Activated CD8-positive, alpha-beta T cell treated with anti-CD3 and anti-CD28 coated beads for 36 hours (primary cell): ENCODE measurements around the gene GORASP1. TPM values are rescaled to one million over a fixed set of nuclear protein-coding genes. Genes with fewer than 3 reads are reported as not detected.

Experiments used
- ATAC-seq: fragments of 200-7000 bp; cut with Tn5 transposase; one replicate; pipeline ENCODE4 v1.10.0; 2021; ENCODE audit warnings: mild to moderate bottlenecking, moderate library complexity
- CTCF ChIA-PET: fragments of 350-600 bp; sonication (Branson Sonifier 250); formaldehyde crosslinking; loops from one replicate; lab custom pipeline; 2021; ENCODE audit warnings: antibody characterized with exemption; lab: Charles Lee
- POLR2A ChIA-PET: fragments of 350-600 bp; sonication (Branson Sonifier 250); formaldehyde crosslinking; loops from one replicate; lab custom pipeline; 2021; ENCODE audit warnings: antibody characterized with exemption; lab: Charles Lee
- DNase-seq: peaks from one replicate; pipeline ENCODE4 v3.0.0-alpha.2; 2020
- H3K27ac Mint-ChIP-seq: one replicate; pipeline ENCODE4 v1.8.0; 2021; ENCODE audit warnings: mild to moderate bottlenecking, mixed read lengths
- H3K27me3 Mint-ChIP-seq: one replicate; pipeline ENCODE4 v1.8.0; 2021; ENCODE audit warnings: mixed read lengths
- H3K36me3 Mint-ChIP-seq: one replicate; pipeline ENCODE4 v1.8.0; 2021; ENCODE audit warnings: low read depth, mixed read lengths
- H3K4me1 Mint-ChIP-seq: one replicate; pipeline ENCODE4 v1.8.0; 2021; ENCODE audit warnings: low read depth, mixed read lengths
- H3K4me3 Mint-ChIP-seq: one replicate; pipeline ENCODE4 v1.8.0; 2021; ENCODE audit warnings: mild to moderate bottlenecking, moderate library complexity, mixed read lengths
- H3K9me3 Mint-ChIP-seq: one replicate; pipeline ENCODE4 v1.8.0; 2021; ENCODE audit warnings: mixed read lengths
- CTCF ChIP-seq: fragments of 200-600 bp; IDR thresholded peaks from one replicate; pipeline ENCODE4 v1.8.0; 2022; ENCODE audit warnings: antibody characterized with exemption, mild to moderate bottlenecking
- intact Hi-C: fragments of 100-400 bp; cut with micrococcal nuclease; formaldehyde crosslinking; loops from one replicate; pipeline ENCODE4 v1.10.0; 2022
- total RNA-seq, 2 experiments: library from RNA; stranded (reverse); gene quantifications; one replicate each; pipeline ENCODE4 v1.2.3, GENCODE V29; 2021

The GORASP1 gene
- total RNA-seq, 2 experiments from 2014 or later = 16.2 to 18.3 TPM

GRCh38 chr3:39137991-39138803 lies 30.8 kb upstream of the GORASP1 start:
- POLR2A ChIA-PET = interaction anchor here (0.8 to 1.3 kb wide), 6 partner anchors 10 to 129 kb away, joined by 3 to 5 read pairs (median 4); no protein-coding TSS in a partner anchor
- DNase-seq = no peak
- Mint-ChIP-seq H3K27me3 (no peaks in the 10 kb centered on the region), H3K9me3 (no peaks in the 10 kb centered on the region), H3K36me3 (peaks cover 31% of the 10 kb centered on the region), H3K27ac (peak overlapping the region; percentile 48), H3K4me3 (no peak overlapping the region), H3K4me1 (peaks cover 38% of the 10 kb centered on the region)
- no peak for TF ChIP-seq CTCF
- intact Hi-C loops = no loop called here
- peak; percentile 10 for ATAC-seq
- CTCF ChIA-PET = interaction anchor here (1.0 to 2.4 kb wide), 2 partner anchors 11 to 150 kb away, joined by 4 to 12 read pairs; no protein-coding TSS in a partner anchor

- H3K27ac Mint-ChIP-seq = no peak overlapping the region
- CTCF ChIA-PET = interaction anchor here (1.0 to 2.4 kb wide), 2 partner anchors 11 to 151 kb away, joined by 4 to 12 read pairs; no protein-coding TSS in a partner anchor
- no peaks in the 10 kb centered on the region for H3K27me3 Mint-ChIP-seq
- no peak for TF ChIP-seq CTCF
- H3K4me1 Mint-ChIP-seq = peaks cover 33% of the 10 kb centered on the region
- no peak overlapping the region for H3K4me3 Mint-ChIP-seq
- ATAC-seq (no peak), DNase-seq (no peak)
- POLR2A ChIA-PET = interaction anchor here (1.0 to 1.2 kb wide), 4 partner anchors 9 to 130 kb away, joined by 3 to 4 read pairs (median 4); no protein-coding TSS in a partner anchor
- no peaks in the 10 kb centered on the region for H3K9me3 Mint-ChIP-seq
- intact Hi-C loops = no loop called here
- H3K36me3 Mint-ChIP-seq = peaks cover 24% of the 10 kb centered on the region
These were observed 30.1 kb upstream of the GORASP1 start for GRCh38 chr3:39137435-39137936.

DNA sequence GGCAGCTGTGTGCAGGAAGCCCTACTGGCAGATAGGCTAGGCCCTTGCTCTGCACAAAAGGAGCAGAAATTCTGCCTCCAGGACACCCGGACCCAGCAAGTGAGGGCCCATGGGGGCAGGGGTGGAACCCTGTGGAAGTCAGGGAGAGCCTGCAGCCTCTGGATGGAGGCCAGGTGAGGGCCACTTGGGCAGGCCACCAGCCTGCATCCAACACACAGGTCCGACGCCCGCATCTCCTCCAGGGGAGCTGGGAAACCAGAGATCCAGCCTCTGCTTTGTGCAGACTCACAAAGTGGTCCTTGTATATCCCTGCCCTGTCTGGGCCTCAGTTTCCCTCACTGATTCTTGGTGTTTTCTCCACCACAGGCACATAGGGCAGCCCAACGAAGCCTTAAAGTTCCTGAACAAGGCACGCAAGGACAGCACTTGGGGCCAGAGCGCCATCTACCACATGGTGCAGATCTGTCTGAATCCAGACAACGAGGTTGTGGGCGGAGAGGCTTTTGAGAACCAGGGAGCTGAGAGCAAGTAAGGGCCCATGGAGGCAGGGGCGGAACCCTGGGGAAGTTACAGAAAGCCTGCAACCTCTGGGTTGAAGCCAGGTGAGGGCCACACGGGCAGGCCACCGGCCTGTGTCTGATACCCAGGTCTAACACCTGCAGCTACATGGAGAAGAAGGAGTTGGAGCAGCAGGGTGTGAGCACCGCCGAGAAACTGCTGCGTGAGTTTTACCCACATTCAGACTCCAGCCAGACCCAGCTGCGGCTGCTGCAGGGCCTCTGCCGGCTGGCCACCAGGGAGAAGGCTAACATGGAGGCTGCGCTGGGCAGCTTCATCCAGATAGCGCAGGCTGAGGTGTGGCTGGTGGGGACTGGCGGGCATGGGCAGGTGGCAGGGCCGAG lies 29.4 kb upstream of the GORASP1 start:
- Mint-ChIP-seq H3K27ac (no peak overlapping the region), H3K36me3 (peaks cover 19% of the 10 kb centered on the region), H3K9me3 (no peaks in the 10 kb centered on the region), H3K27me3 (no peaks in the 10 kb centered on the region), H3K4me1 (peaks cover 30% of the 10 kb centered on the region), H3K4me3 (no peak overlapping the region)
- no peak for ATAC-seq
- POLR2A ChIA-PET = interaction anchor here (0.9 to 1.2 kb wide), 5 partner anchors 9 to 131 kb away, joined by 3 to 4 read pairs (median 3); no protein-coding TSS in a partner anchor
- no peak for TF ChIP-seq CTCF
- intact Hi-C loops = no loop called here
- CTCF ChIA-PET = interaction anchor here (1.8 to 2.4 kb wide), 2 partner anchors 10 to 151 kb away, joined by 5 to 12 read pairs; no protein-coding TSS in a partner anchor
- no peak for DNase-seq

DNA sequence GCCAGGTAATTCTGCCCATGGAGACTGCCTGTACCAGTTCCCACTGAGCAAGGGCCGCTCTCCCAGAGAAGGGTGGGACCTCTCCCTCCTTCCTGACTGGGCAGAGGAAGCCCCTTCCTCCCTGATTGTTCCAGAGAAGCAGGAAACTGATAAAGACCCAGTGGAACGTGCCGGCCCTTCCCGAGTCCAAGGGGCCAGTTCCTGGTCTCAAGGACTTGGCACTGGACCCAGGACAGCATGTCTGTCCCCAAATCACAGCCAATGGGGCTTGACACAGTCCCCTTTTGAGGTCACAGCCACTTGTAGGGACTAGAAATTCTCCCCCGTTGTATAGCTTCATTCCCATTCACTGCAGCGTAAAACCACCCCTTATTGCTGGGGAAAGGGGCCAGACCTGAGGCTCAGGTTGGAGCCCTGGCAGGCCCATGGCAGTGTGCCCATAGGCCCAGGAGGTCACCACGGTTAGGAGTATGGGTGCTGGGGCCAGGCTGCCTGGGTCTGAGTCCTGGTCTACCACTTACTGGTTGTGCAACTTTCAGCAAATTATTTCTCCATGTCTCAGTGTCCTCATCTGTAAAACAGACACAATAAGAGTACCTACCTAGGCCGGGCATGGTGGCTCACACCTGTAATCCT lies 27.9 kb upstream of the GORASP1 start:
- Mint-ChIP-seq H3K9me3 (no peaks in the 10 kb centered on the region), H3K27me3 (no peaks in the 10 kb centered on the region), H3K4me1 (peaks cover 19% of the 10 kb centered on the region), H3K27ac (no peak overlapping the region), H3K4me3 (no peak overlapping the region), H3K36me3 (peaks cover 5% of the 10 kb centered on the region)
- DNase-seq (no peak), ATAC-seq (no peak)
- intact Hi-C loops = no loop called here
- no peak for TF ChIP-seq CTCF
- ChIA-PET POLR2A (no interaction called here), CTCF (interaction anchor here (1.8 kb wide), 1 partner anchor 153 kb away, joined by 5 read pairs; no protein-coding TSS in a partner anchor)
